Measurements from ENCODE around the gene PMEPA1. TPM values are rescaled to one million over a fixed set of nuclear protein-coding genes. Genes with fewer than 3 reads are reported as not detected.

PMEPA1 gene
- total RNA-seq, 1 donor from 2014 or later: 56.8 TPM

DNA sequence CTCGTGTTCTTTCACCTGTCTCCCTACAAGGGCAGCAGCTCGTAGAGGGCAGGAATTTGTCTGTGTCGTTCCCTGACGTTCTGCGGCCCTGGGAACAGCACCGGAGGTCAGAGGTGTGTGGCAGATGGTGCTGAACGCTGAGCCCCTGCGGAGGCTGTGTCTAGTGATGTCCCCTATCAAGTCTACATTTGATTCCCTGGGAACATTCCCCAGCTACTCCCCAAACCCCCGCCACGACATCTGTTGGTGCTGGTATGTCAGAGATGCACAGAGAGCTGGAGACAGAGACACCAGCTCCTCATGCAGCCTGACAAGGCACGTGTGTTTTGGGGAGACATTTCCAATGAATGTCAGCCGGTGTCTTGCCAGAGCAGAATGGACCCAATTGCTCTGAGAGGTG lies 7.7 kb downstream of the PMEPA1 start:
- Histone ChIP-seq H3K9me3 (no peaks in the 10 kb centered on the region), H3K36me3 (peaks cover 0 to 5% of the 10 kb centered on the region in 2 donors), H3K4me3 (peak overlapping the region in 1 of 2 donors; percentile 29), H3K4me1 (peaks cover 18 to 76% of the 10 kb centered on the region in 2 donors), H3K27ac (peak overlapping the region in 1 of 2 donors; percentile 94), H3K27me3 (no peaks in the 10 kb centered on the region)
- intact Hi-C loops (cut with DNase I): loop anchor here (10.0 kb wide), 1 partner anchor 1193 kb away; no protein-coding TSS in a partner anchor
- DNase-seq (ENCODE audit: low spot score in 2 of 2): no peak
- no peak for TF ChIP-seq CTCF (IDR thresholded peaks at IDR 0.05)

GRCh38 chr20:57701651-57702050 lies 8.2 kb downstream of the PMEPA1 start:
- Histone ChIP-seq H3K36me3 (peaks cover 0 to 5% of the 10 kb centered on the region in 2 donors), H3K27ac (peak overlapping the region in 1 of 2 donors; percentile 94), H3K4me3 (no peak overlapping the region), H3K9me3 (no peaks in the 10 kb centered on the region), H3K27me3 (no peaks in the 10 kb centered on the region), H3K4me1 (peaks cover 19 to 79% of the 10 kb centered on the region in 2 donors)
- no peak for DNase-seq (ENCODE audit: low spot score in 2 of 2)
- no peak for TF ChIP-seq CTCF (IDR thresholded peaks at IDR 0.05)
- intact Hi-C loops (cut with DNase I): loop anchor here (10.0 kb wide), 1 partner anchor 1193 kb away; no protein-coding TSS in a partner anchor

- no peaks in the 10 kb centered on the region for H3K27me3 ChIP-seq
- no peak overlapping the region for H3K4me3 ChIP-seq
- no peak for TF ChIP-seq CTCF (IDR thresholded peaks at IDR 0.05)
- no peaks in the 10 kb centered on the region for H3K9me3 ChIP-seq
- no peak overlapping the region for H3K27ac ChIP-seq
- H3K36me3 ChIP-seq: peaks cover 0 to 5% of the 10 kb centered on the region in 2 donors
- H3K4me1 ChIP-seq: peaks cover 19 to 82% of the 10 kb centered on the region in 2 donors
- DNase-seq (ENCODE audit: low spot score in 2 of 2): no peak
- intact Hi-C loops (cut with DNase I): loop anchor here (10.0 kb wide), 1 partner anchor 1194 kb away; no protein-coding TSS in a partner anchor
Observed at GRCh38 chr20:57701090-57701489, 8.7 kb downstream of the PMEPA1 start.

GRCh38 chr20:57699395-57699794 lies 10.4 kb downstream of the PMEPA1 start:
- DNase-seq (ENCODE audit: low spot score in 2 of 2): no peak
- peak overlapping the region in 1 of 2 donors; percentile 31 for H3K4me3 ChIP-seq
- peak overlapping the region in 1 of 2 donors; percentile 61 for H3K27ac ChIP-seq
- intact Hi-C loops (cut with DNase I): loop anchor here (10.0 kb wide), 1 partner anchor 305 kb away; the partner anchor contains the start of gene RBM38
- H3K4me1 ChIP-seq: peaks cover 27 to 86% of the 10 kb centered on the region in 2 donors
- TF ChIP-seq CTCF (IDR thresholded peaks at IDR 0.05): no peak
- H3K9me3 ChIP-seq: no peaks in the 10 kb centered on the region
- no peaks in the 10 kb centered on the region for H3K27me3 ChIP-seq
- peaks cover 0 to 5% of the 10 kb centered on the region in 2 donors for H3K36me3 ChIP-seq

DNA sequence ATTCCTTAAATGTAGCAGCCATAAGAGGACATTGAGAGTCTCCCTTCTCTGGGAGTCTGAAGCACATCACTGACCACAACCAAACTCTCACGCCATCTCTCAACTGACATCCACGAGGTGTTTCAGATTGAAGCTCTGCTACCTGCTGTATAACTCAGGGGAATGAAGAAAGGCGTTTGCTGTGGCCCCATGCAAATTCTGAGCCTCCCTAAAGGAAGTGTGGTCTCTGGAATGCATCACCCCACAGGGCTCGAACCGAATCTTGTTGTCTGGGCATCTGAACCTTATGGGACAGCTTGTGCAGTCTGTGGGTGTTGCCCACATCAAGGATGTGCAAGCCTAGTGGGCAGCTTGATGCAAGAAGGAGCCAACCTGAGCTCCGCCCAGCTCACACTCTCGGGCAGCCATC lies 10.9 kb downstream of the PMEPA1 start:
- Histone ChIP-seq H3K4me3 (peak overlapping the region in 1 of 2 donors; percentile 31), H3K27ac (peak overlapping the region; percentile 19 to 61), H3K4me1 (peaks cover 27 to 84% of the 10 kb centered on the region in 2 donors), H3K36me3 (peaks cover 0 to 5% of the 10 kb centered on the region in 2 donors), H3K9me3 (no peaks in the 10 kb centered on the region), H3K27me3 (no peaks in the 10 kb centered on the region)
- intact Hi-C loops (cut with DNase I): loop anchor here (10.0 kb wide), 1 partner anchor 304 kb away; the partner anchor contains the start of gene RBM38
- DNase-seq (ENCODE audit: low spot score in 2 of 2): no peak
- no peak for TF ChIP-seq CTCF (IDR thresholded peaks at IDR 0.05)
